Mucosa of gallbladder (tissue), 1 donor: ENCODE data around the gene HEXD. TPM values are rescaled to one million over a fixed set of nuclear protein-coding genes. Genes with fewer than 3 reads are reported as not detected.

ENCODE experiments used
- DNase-seq: peaks from one replicate; pipeline ENCODE4 v3.0.0-alpha.2; 2020; ENCODE audit warnings: low spot score
- total RNA-seq: library from RNA; stranded (reverse); gene quantifications from one replicate; pipeline ENCODE4 v1.2.1, GENCODE V29; 2021
- donor health status: DM: no; HTN: no; CAD: no.

HEXD gene
- total RNA-seq, 1 donor from 2014 or later, result 55.1 TPM

DNA sequence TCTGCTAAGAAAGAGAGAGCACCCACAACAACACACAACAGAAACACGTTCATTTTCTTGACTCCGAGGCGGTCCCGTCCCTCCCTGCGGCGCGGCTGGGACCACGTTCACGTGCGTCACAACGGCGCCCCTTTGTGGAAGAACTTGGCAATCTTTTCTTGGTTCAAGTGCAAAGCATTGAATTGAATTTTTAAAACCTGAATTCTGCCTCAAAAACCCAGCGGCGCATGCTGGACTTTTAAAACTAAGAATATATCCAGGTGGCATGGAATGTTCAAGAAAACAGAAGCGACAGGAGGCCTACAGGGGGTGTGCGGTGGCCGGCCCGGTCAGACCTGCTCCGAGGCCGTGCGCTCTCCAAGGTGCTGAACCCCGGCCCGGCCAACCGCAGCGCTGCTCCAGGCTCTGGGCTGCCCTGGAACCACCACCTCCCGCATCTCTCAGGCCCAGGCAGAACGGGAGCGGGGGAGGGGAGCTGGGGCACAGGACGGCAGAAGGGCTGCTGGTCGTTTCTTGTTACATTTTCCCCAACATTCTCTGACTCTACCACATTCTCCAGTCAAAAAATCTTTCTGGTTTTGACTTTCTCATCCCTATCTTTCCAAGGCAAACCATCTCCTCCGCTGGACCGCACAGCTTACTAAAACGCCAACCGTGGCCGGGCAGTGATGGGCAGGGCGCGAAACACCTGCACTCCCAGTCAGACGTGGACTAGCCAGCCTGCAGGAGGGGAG lies 3.4 kb upstream of the HEXD start:
- peak; percentile 67 for DNase-seq

DNA sequence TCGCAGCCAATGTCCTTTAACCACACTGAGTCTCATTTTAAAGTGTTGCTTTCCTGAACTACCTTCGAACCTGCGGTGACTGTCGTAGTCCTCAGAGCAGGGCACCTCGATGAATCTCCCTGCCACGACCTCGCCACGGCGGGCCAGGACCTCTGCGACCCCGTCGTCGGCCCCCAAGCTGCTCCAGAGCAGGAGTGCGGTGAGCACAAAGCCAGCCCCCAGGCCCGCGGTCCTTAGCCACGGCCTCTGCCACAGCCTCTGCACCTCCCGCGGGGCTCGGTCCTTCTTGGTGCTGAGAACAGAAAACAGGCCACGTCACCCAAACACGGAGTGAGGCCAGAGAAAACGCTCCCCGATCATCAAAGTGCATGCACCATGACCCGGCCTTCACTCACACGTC lies 2.8 kb upstream of the HEXD start:
- DNase-seq, result no peak

DNA sequence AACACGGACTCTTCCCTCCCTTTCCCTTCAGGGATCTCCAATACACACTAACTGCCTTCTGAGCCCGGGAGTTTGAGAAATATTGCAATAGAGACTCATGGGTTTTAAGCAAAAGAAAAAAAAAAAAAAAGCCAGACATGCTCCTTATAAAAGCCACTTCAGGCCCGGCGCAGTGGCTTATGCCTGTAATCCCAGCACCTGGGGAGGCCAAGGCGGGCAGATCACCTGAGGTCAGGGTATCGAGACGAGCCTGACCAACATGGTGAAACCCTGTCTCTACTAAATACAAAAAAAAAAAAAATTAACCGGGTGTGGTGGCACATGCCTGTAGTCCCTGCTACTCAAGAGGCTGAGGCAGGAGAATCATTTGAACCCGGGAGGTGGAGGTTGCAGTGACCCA lies 2.4 kb upstream of the HEXD start:
- DNase-seq, result no peak

DNA sequence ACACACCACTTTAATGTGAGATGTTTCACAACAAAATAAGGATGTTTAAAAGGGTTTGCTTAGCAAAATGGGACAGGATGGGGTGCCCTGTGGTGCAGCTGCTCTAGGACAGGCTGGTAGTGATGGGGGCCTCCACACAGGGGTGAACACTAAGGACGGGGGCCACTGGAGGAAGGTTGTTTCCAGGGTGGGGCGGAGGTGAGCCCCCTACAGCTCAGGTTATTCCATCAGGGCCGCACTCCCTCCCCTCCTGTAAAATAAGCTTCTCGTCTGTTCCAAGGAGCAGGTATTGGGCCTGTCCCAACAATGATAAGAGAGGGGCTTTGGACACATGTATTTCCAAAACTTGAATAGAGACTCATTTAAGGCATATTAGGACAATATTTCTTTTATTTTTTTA lies 1.9 kb upstream of the HEXD start:
- no peak for DNase-seq

DNA sequence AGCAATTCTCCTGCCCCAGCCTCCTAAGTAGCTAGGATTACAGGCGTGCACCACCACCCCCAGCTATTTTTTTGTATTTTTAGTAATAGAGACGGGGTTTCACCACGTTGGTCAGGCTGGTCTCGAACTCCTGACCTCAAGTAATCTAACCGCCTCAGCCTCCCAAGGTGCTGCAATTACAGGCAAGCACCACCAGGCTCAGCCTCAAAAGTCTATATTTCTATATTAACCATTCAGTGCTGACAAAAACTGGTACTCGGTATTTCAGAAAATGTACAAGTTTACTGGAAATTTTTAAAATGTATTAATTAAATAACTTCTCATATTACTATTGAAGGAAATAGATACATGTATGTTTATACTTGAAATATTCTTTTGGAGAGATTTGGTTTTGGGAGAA lies 1.4 kb upstream of the HEXD start:
- no peak for DNase-seq

DNA sequence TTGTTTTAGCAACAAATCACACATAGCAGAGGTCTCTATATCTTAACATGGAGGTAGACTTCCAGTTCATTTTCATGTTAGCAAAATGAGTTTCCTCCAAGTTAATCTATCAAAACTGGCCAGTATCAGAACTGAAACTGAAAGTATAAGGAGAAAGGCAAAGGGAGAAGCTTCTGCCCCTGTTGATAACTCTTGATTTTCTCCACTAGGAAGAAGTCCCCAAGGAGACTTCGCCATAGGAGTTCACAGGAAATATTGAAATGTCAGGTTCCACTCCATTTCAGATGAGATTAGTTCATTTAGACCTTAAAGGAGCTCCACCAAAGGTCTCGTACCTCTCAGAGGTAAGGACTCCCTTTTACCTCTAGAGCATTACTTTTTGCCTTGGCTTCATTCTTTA lies 1.4 kb downstream of the HEXD start:
- no peak for DNase-seq

DNA sequence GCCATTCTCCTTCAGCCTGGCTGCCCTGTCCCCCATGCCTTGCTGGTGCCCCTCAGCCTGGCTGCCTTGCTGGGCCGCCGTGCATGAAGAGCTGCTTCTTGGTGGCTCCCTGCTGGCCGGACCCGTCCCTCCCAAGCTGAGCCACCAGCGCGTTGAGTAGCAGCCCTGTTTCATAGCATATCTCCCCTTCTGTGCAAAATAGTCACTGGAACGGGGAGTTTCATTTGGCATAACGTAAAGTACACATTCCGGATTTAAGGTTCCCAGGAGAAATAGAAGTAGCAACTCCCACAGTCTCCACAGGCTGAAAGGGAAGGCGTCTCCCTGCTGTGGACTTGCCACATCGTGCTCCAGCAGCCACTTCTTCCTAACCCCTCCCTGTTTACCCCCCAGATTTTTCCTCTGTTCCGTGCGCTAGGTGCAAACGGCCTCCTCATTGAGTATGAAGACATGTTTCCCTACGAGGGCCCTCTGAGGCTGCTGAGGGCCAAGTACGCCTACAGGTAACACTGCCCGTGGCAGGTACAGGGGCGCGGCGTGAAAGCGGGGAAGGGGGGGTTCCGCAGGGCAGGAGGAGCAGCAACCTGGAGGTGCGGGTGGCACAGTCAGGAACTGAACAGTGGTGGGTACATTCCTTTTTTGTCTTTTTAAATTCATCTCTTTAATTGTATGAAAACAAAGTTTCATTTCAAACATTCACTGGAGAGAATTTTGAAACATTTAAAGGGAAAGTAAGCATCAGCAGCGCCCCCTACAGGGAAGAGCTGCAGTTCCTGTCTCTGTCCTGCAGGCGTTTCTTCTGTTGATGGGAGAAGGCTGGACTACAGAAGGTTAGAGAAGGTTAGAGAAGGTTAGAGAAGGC lies 6.1 kb downstream of the HEXD start:
- DNase-seq, result no peak

DNA sequence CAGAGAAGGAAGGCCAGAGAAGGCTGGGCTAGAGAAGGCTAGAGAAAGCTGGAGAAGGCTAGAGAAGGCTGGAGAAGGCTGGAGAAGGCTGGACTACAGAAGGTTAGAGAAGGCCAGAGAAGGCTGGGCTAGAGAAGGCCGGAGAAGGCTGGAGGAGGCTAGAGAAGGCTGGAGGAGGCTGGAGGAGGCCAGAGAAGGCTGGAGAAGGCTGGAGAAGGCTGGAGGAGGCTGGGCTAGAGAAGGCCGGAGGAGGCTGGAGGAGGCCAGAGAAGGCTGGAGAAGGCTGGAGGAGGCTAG lies 6.7 kb downstream of the HEXD start:
- no peak for DNase-seq

DNA sequence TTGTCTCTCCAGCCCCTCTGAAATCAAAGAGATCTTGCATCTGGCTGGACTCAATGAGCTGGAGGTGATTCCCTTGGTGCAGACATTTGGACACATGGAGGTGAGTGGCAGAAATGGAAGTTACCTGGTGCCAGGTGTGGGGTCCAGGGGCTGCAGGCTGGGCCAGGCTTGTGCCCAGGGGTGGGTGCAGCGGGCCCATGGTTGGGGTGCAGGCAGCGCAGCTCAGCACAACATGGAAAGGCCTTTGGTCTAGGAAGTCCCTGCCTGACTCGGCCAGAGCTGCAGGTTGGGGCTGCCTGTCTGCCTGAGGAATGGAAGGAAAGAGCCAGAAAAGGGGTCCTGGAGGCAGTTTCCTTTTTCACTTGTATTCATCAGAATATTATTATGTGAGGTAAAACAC lies 10.4 kb downstream of the HEXD start:
- no peak for DNase-seq

DNA sequence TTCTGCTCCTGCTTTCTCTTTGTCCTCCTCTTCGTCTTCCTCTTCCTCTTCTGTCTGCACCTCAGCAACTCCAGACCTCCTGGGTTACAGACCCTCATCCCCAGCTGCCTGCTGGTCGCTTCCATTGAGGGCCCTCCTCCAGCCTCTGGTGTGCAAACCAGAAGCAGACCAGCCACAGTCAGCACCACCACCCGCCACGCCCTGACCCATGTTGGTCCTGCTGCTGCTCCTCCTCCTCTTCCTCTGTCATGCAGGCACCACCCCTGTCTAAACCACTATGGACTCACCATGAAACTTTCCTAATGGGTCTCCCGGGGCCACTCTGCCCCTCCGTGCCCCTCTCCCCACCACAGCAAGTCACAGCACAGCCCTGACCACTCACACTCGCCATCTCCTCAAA lies 11.7 kb downstream of the HEXD start:
- DNase-seq, result no peak

DNA sequence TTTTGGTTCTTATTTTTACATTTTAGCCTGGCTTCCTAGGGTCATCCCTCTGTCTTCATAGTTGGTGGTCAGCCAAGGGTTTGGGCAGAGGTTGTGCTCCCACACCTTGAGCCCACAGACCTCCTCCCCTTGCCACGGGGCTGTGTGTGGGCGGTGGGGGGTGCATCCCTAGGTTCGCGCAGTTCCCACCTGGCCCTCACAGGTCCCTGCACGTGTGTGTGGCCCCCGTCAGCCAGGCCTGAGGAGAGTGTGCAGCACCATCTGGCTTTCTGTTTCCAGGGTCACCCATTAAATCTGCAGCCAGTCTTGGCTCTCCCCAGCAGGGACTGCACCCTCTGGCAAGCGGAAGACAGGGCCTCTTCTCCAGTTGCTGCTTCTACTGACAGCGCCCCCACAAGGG lies 13.9 kb downstream of the HEXD start:
- no peak for DNase-seq

DNA sequence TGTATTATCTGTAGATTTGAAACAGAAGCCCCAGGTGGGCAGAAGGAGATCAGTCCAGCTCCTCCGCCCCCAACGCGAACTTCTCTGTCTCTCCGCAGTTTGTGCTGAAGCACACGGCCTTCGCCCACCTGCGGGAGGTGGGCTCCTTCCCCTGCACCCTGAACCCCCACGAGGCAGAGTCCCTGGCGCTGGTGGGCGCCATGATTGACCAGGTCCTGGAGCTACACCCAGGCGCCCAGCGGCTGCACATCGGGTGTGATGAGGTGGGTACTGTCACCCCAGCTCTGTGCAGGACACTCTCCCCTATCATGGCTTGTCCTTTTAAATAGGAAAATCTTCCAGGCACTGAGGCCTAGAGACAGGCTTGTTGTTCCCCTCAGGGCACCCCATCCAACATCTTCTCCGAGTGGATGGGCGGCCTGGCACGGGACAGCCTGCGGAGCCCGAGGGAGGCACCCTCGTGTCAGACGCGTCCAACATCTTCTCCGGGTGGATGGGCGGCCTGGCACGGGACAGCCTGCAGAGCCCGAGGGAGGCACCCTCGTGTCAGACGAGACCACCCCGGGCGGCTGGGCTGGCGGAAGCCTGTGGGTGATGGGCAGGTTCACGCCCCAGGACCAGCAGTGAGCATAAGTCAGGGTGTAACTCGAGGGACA lies 15.5 kb downstream of the HEXD start:
- DNase-seq, result no peak

DNA sequence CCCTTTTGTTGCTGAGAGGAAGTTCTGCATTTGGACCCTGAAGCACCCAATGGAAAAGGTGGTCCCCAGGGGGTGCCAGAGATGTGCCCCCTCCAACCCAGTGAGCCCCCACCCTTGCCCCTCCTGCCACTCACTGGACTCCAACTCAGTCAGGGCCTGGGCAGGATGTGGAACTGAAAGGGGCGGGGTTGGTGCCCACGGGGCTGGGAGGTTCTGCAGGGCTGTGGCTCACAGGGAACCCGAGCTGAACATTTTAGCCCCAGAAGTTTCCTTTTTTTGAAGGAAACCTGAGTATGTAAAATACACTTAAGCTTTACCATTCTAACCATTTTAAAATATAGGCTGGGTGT lies 16.0 kb downstream of the HEXD start:
- no peak for DNase-seq

DNA sequence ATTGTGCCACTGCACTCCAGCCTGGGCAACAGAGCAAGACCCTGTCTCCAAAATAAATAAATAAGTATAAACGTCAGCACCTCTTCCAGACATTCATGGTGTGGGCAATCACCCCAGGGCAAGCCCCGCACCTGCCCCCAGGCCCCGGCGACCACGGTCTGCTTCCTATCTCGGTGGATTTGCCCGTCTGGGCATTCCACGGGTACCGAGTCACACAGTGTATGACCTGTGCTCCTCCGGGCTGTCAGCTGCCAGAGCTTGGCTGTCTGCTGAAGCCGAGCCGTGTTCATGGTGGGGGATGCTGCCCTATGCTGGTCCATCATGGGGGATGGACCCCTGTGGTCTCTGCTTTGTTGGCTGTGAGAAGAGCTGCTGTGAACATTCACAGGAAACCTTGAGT lies 17.0 kb downstream of the HEXD start:
- DNase-seq, result no peak

DNA sequence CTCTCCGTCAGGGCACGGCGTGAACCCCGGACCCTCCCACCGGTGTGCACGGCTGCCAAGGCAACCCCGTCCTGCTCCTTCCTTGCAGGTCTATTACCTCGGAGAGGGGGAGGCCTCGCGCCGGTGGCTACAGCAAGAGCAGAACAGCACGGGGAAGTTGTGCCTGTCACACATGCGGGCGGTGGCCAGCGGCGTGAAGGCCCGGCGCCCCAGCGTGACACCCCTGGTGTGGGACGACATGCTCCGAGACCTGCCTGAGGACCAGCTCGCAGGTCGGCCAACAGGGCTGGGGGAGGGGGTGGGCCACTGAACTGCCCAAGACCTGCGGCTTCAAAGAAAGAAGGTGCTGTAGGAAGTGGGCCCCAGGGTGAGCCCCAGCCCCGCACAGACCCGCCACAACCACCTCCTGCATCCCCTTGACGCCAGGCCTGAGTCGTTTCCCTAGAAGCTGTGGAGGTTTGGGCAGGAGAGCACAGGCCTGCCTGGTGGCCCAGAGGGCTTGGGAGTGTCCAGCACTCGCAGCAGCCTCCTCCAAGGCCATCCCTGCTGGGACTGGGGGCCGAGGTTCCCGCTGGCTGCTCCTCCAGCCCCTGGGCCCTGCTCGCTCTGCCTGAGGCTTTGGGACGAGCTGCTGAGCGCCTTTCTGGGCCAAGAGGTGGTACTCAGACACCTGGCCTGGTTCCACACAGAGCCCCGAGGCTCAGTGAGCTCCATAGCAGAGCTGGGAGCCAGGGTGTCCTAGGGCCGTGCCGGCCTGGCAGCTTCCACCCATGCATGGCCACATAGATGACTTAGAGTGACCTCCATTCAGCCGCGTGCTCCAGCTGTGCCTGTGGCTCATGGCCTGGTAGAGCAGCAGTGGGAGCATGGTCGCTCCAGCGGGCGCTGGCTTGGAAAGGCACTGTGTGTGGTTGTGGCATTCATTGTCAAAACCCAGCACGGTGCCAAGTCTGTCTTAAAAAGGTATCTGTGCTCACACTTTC lies 17.7 kb downstream of the HEXD start:
- no peak for DNase-seq

DNA sequence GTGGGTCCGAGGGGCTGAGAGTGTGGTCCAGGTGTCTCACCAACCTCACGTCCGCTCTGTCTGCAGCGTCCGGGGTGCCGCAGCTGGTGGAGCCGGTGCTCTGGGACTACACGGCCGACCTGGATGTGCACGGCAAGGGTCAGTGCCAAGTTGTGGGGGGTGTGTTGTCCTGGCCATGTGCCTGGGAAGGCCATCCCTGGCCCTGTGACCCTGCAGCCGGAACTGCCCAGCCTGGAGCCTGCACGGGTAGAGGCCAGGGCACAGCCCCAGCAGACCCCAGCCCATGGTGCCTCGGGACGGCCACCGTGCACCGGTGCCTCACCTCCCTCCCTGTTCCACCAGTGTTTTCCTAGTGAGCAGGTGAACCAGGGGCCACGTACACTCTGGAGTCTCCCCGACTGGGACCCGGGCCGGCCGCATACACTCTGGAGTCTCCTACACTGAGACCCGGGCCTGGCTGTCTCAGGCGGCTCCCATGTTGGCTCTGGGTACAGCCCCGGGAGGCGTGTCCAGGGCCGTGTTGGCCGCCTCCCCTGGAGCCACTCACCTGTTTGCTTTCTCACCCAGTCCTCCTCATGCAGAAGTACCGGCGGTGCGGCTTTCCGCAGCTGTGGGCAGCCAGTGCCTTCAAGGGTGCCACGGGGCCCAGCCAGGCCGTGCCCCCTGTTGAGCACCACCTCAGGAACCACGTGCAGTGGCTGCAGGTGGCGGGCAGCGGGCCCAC lies 18.6 kb downstream of the HEXD start:
- no peak for DNase-seq

DNA sequence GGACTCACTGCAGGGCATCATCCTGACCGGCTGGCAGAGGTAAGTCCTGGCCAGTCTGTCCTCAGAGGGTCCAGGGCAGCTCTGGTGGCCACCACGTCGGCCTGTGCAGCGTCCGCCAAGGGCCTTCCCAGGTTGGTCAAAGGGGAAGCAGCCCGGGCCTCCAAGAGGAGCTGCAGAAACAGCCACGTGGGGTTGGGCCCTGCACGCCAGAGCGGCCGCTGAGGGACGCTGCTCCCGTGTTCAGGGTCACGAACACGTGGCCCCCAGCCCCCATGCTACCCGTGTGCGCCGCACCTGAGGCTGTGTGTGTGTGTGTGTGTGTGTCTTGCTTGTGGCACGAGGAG lies 19.1 kb downstream of the HEXD start:
- no peak for DNase-seq

DNA sequence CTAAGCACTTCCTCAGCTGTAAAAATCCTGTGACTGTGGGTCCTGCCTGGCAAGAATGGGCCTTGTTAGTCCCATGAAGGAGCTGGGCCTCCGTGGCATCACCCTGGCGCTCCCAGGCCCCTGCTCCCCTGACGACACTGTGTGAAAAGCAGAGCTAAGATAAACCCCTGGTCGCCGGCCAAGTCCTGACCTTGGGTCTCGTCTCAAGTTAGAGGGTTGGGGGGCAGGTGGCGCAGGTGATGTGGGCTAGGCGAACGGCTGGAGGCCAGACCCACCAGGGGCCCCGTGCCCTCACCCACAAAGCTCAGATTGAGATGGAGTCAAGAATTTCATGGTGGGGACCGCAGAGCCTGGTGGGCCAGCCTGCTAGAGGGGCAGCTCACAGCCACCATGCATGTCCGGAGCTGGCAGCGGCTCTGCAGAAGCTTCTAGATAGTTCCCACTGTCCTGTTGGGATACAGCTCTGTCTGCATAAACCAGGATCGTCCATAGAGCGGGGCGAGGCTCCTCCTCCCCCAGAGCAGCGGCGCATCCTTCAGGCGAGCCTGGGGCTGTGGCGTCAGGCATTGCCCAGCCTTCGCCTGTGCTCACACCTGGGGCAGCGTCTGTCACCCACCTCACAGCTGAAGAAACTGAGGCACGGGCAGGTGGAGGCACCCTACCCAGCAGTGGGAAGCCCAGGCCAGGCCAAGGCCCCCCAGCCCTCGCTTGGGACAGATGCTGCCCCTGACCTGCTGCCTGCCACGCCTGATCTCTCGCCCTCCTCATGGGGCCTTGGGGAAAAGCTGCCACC lies 20.4 kb downstream of the HEXD start:
- DNase-seq, result no peak

DNA sequence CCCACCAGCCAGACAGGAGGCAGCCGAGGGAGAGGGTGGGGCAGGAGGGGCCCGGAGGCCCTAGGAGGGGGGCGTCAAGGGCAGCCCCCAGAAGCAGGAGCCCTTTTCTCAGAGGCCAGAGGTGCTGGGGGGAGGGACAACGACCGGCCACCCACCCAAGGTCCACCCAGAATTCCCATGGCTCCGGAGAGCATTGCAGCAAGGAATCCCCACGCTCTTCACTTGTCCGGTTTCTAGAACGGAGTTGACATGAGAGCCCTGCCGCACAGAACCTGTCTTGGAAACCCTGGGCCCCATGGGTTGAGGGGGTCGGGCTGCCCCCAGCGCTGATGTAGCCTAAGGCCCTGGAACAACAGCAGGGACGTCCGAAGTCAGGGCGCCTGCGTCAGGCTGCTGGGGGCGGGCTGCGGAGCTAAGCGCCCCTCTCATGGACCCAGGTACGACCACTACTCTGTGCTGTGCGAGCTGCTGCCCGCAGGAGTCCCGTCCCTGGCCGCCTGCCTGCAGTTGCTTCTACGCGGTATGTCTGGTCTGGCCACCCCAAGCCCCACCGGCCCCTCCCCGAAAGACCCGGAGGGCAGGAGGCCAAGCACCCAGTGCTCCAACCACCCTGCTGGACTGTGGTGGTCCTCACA lies 21.2 kb downstream of the HEXD start:
- DNase-seq, result no peak

DNA sequence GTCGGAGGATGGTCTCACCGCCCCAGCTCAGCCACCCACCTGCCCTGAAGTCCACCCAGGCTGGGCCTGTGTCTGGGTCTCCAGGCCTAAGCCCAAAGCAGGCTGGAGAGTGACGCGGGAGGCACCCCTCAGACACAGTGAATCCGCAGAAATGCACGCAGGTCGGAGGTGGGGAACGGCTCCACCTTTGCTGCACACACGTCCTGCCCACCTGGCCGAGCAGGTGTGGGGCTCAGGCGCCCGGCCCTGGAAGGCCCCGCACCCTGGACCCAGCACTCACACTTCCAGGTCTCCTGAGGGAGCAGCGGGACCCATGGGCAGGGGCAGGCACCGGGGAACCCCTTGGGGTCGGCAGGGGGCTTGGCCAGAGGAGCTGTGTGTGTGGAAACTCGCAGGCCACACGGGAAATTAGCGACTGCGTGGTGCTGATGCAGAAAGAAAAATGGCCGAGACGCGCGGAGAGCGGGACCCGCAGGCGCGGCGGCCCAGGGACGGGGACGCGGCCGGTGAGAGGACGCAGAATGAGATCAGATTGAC lies 21.8 kb downstream of the HEXD start:
- DNase-seq, result no peak
